Measurements from ENCODE around the gene RHBDD1.

The RHBDD1 gene

GRCh38 chr2:226983895-226984749 is 148.3 kb downstream of the RHBDD1 start:
- DNase-seq (ENCODE audit: low read depth), result no peak

GRCh38 chr2:226984750-226985582 is 149.1 kb downstream of the RHBDD1 start:
- no peak for DNase-seq (ENCODE audit: low read depth)

- no peak for DNase-seq (ENCODE audit: low read depth)
Observed at GRCh38 chr2:226985583-226985946, 149.7 kb downstream of the RHBDD1 start.

- no peak for DNase-seq (ENCODE audit: low read depth)
Observed at GRCh38 chr2:226991663-226992062, 155.8 kb downstream of the RHBDD1 start.

GRCh38 chr2:226993171-226993570 is 157.3 kb downstream of the RHBDD1 start:
- no peak for DNase-seq (ENCODE audit: low read depth)

- no peak for DNase-seq (ENCODE audit: low read depth)
Observed at GRCh38 chr2:226994775-226995174, 158.9 kb downstream of the RHBDD1 start.

- DNase-seq (ENCODE audit: low read depth), result no peak
Observed at GRCh38 chr2:226995625-226996041, 159.8 kb downstream of the RHBDD1 start.

- no peak for DNase-seq (ENCODE audit: low read depth)
Observed at GRCh38 chr2:226999661-227000060, 163.8 kb downstream of the RHBDD1 start.

GRCh38 chr2:227000123-227000522 is 164.3 kb downstream of the RHBDD1 start:
- no peak for DNase-seq (ENCODE audit: low read depth)

- no peak for DNase-seq (ENCODE audit: low read depth)
Observed at GRCh38 chr2:227004482-227004881, 168.6 kb downstream of the RHBDD1 start.

GRCh38 chr2:227006189-227006897 is 170.5 kb downstream of the RHBDD1 start:
- no peak for DNase-seq (ENCODE audit: low read depth)

- DNase-seq (ENCODE audit: low read depth), result no peak
Observed at GRCh38 chr2:227007148-227007547, 171.3 kb downstream of the RHBDD1 start.

GRCh38 chr2:227007940-227008339 is 172.1 kb downstream of the RHBDD1 start:
- no peak for DNase-seq (ENCODE audit: low read depth)

GRCh38 chr2:227010433-227010832 is 174.6 kb downstream of the RHBDD1 start:
- no peak for DNase-seq (ENCODE audit: low read depth)

GRCh38 chr2:227013330-227013729 is 177.5 kb downstream of the RHBDD1 start:
- no peak for DNase-seq (ENCODE audit: low read depth)

- no peak for DNase-seq (ENCODE audit: low read depth)
Observed at GRCh38 chr2:227013881-227014280, 178.0 kb downstream of the RHBDD1 start.

GRCh38 chr2:227016894-227017293 is 181.0 kb downstream of the RHBDD1 start:
- no peak for DNase-seq (ENCODE audit: low read depth)

GRCh38 chr2:227020416-227020815 is 184.6 kb downstream of the RHBDD1 start:
- no peak for DNase-seq (ENCODE audit: low read depth)

- no peak for DNase-seq (ENCODE audit: low read depth)
Observed at GRCh38 chr2:227022608-227023007, 186.8 kb downstream of the RHBDD1 start.

- DNase-seq (ENCODE audit: low read depth), result no peak
Observed at GRCh38 chr2:227025510-227025909, 189.7 kb downstream of the RHBDD1 start.

- DNase-seq (ENCODE audit: low read depth), result no peak
Observed at GRCh38 chr2:227029426-227030105, 193.7 kb downstream of the RHBDD1 start.

GRCh38 chr2:227030789-227031188 is 194.9 kb downstream of the RHBDD1 start:
- no peak for DNase-seq (ENCODE audit: low read depth)

Measured in T-helper 22 cell (primary cell).